ENCODE data around the gene ANAPC1.
"Not testable (repeated sequence)": the region's sequence is repeated elsewhere in the genome, so short reads cannot be mapped to it uniquely, and the experiment has no call there.

The ANAPC1 gene

DNA sequence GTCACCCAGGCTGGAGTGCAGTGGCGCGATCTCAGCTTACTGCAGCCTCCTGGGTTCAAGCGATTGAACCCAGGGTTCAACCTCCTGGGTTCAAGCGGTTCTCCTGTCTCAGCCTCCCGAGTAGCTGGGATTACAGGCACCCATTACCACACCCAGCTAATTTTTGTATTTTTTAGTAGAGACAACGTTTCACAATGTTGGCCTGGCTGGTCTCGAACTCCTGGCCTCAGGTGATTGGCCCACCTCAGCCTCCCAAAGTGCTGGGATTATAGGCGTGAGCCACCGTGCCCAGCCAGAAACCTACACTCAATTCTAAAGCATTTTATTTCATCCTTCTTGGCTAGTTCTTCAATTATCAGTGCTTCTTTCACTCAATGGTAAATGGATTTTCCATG, 21.5 kb upstream of the ANAPC1 start:
- not testable (repeated sequence) for DNase-seq (ENCODE audit: low read depth)

DNA sequence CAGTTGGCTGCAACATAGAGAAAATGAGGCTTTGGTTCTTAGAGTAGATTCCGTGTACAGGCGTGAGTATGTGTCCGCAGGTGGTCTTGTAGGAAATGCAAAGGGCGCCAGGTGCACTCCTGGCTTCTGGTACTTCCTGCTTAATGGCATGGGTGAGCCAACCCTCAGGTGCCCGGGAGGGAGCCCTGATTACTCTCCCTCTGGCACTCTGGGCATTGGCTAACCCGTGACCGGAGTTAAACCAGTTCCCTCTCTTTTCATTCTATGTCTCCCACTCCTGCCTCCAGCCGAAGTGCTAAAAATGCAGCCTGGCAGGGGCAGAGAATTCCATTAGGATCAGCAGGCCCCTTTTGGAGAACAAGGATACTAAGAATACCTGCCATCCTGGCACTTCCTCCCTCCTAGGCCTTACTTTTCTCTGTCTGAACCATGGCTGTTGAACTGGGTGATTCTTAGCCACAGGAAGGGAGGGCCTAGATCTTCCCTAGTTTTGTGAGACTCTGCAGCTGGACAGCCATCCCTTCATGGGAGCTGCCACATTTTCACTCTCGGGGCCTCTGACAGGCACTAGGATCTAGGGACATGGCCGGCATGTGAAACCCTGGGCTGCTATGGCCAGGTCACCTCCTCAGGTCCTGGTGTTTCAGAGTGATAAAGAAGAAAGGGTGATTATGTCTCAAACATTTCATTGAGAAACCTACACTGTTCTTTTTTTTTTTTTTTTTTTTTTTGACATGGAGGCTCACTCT, 20.9 kb upstream of the ANAPC1 start:
- DNase-seq (ENCODE audit: low read depth) = no peak

DNA sequence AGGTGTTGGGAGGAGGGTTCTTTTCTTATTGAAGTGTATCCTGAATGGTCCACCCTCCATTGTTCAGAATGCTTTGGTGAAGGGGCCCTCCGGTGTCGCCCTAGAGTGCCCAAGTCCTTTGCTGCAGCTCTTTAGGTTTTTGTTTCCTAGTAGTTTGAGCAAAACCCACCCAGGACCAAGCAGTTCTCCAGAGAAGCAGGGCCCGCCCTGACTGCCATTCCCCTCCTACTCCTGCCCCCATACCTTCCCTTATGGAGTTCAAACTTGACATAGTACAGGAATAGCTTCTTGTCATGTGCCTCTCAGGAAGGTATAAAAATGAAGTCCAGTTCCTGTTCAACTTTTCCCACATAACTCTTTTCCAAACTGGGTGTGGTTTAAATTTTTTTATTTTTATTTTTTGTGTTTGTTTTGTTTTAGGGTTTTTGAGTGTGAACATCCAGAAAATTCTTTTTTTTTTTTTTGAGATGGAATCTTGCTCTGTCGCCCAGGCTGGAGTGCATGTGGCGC, 20.0 kb upstream of the ANAPC1 start:
- DNase-seq (ENCODE audit: low read depth) = no peak

DNA sequence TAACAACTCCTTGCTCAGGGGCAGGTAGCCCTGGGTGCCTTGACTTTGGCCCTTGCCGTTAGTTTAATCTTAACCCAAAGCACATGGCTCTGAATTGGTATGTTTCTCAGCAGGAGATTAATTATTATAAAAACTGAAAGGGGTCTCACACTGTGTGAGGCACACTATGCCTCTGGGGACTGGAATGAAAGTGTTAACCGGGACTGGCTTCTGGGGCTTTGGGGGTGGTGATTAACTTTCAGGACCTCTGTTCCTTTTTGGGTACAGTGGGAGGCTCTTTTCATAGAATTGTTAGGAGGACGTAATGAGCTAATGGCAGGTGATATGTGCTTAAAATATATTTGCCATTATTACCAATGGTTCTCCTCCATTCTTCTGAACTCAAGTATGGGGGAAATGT, 19.5 kb upstream of the ANAPC1 start:
- DNase-seq (ENCODE audit: low read depth) = no peak

DNA sequence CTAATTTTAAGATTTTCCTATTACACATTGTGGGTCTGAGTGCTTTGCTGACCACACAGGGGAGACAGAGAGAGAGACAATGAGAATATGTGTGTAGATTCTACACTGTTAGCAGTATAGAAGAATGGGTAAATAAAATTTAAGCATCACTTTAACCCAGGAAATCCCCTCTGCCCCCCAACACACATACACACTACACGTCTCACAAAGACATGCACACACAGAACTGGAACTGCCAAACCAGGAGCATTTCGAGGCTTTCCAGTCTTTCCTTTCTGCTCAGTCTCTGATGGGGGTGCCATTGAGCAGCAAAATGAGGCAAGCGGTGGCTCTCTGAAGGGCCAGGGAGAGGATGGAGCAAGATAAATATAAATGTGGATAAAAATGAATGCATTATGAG, 16.9 kb upstream of the ANAPC1 start:
- DNase-seq (ENCODE audit: low read depth) = no peak

DNA sequence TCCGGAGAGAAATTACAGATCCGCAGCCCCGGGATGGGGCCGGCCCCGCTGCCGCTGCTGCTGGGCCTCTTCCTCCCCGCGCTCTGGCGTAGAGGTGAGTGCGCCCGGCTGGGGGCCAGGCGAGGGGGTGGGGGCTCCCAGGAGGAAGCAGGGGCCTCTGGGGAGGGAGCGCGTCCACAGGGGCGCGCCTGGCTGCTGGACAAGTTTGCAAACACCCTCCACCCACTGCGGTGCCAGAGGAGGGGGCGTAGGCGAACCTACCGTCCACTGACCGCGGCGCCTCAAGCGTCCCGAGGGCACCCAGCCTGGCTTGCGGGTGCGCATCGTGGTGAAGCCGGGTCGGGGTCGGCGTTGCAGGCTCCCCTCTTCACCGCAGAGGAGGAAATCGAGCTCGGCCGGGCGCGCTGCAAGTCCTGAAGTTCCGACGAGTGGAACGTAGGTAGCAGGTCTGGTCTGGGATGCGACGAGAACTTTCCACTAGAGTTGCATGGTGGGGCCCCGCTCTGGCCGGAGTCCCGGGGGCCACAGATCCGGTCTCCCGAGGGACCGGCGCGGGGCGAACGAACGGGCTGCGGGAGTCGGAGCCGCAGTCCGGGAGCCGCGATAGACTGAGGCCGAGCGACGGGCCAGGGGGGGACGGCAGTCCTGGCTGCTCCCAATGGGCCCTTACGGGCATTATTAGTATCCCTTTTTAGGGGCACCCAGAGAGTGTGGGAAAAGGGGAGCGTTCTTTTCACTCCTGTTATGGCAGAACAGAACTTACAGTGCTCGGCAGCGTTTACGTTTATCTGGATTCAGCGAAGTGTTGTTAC, 14.9 kb upstream of the ANAPC1 start:
- DNase-seq (ENCODE audit: low read depth) = peak; percentile 1

DNA sequence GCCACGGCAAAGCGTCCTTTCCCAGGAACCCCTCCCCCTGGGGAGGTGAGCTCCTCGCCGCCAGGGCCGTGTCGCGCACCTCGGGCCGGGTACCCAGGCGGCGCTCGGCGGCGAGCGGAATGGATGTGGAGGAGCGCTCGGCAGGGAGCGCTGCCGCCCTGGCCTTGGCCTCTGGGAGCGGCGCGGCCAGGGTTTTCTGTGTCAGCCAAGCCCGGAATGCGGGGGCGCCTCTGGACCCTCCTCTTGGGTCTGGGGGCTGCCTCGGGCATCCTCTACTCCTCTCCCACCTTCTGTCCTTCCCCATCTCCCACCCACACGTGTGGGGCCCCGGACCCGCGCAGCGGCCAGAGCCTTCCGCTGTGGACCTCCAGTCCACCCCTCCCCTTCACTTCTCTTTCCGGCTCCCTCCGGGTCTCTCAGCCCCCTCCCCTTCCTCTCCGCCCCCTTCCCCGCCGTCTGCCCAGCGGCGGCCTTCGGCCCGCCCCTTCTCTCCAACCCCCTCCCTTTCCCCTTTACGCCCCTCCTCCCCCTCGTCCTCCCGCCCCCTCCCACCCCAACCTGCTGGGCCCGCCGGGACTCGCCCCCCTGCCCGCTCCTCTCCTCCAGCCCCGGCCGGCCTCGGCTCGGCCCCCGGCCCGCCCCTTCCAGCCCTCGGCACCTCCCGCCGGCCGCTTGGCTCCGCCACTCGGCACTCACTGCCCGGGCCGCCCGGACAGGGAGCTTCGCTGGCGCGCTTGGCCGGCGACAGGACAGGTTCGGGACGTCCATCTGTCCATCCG, 14.1 kb upstream of the ANAPC1 start, which contains the start of gene MERTK:
MERTK (plus strand) TSS at position 684 of the 779 bp plus-strand sequence. CDS start 129 bp downstream, outside the sequence.
- DNase-seq (ENCODE audit: low read depth) = peak; percentile 22

DNA sequence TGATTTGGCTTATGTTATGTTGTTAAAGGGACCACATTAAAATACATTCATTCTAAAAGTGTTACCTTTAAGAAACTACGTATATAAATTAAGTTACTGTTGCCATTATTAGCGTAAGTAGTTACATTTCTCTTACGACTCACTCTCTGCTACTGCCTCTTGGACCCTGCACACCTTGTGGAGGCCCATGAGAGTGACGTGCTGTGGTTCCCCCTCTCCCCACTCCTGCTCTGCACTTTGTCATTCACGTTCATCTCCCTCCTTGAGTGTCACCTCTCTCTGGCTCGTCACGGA, 13.6 kb upstream of the ANAPC1 start:
- DNase-seq (ENCODE audit: low read depth) = no peak

DNA sequence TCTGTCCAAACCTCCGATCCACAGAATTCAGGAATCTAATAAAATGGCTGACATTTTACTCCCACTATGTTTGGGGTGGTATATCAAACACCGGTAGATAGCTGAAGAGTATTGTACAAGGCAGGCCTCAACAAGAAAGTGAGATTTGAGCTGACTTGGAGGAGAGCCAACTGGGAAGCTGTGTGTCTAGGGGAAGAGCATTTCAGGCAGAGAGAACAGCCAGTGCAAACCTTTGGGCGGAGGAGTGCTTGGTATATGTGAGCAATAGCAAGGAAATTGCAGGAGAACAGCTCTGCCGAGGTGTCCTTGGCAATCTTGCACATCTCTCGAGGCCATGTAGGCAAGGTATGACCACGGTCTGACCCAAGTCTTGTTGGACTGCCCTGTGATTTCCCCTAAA, 12.6 kb upstream of the ANAPC1 start:
- DNase-seq (ENCODE audit: low read depth) = no peak

DNA sequence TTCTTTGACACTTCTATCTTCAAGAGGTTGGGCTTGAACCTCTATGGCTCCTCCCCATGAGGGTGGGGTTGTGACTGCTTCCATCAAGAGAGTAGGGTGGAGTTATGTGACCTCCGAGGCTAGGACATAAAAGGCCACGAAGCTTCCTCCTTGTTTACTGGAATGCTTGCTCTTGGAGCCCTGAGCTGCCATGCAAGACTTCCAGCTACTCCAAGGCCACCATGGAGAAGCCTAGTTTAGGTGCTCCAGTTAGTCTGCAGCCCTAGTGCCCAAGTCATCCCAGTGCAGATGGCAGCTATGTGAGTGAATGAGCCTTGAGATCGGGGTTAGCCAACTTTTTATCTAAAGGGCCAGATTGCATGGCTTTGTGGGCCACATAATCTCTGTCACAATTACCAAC, 12.0 kb upstream of the ANAPC1 start:
- DNase-seq (ENCODE audit: low read depth) = no peak

DNA sequence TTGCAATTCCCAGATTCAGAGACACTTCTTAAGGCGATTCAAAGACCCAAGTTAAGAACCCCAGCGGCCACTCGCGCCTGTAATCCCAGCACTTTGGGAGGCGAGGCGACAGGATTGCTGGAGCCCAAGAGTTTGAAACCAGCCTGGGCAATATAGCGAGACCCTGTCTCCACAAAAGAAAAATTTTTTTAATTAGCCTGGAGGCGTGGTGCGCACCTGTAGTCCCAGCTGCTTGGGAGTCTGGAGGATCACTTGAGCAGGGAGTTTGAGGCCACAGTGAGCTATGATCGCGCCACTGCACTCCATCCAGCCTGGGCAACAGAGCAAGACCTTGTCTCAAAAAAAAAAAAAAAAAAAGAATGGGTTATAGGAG, 585 bp upstream of the ANAPC1 start:
- no peak for DNase-seq (ENCODE audit: low read depth)

DNA sequence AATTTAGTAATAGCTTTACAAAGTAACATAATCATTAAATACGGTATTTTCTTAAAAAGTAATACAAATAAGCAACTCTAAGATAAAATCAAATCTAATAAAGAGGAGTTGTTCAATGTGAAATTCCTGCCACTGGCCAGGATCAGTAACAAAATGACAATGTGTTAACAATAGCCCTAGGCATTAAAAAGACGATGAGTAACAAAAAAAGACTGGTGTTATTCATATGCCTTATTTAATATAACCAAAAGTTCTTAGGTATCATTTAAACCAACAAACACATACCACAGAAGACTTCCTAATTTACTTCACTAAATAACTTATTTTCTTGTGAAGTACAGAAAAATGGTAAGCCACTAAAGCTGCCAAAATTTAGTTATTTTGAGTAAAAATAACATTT, 11.2 kb downstream of the ANAPC1 start:
- not testable (repeated sequence) for DNase-seq (ENCODE audit: low read depth)

DNA sequence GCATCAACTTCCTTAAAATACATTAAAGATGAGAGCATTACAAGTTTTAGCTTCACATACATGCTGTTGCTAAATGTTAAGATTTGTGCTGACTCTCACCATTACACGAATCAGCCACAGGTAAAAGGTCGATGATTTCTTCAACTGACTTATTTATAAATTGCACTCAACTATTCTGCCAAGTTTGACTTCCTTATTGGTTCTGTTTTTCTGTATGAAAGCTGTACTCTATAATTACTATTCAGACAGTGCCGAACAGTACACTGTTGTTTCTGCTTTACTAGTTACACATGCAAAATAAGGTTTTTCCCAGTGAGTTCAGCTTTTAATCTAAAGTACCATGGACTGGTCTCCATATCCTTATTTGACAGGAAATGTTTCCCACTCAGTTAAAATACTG, 18.9 kb downstream of the ANAPC1 start:
- not testable (repeated sequence) for DNase-seq (ENCODE audit: low read depth)

DNA sequence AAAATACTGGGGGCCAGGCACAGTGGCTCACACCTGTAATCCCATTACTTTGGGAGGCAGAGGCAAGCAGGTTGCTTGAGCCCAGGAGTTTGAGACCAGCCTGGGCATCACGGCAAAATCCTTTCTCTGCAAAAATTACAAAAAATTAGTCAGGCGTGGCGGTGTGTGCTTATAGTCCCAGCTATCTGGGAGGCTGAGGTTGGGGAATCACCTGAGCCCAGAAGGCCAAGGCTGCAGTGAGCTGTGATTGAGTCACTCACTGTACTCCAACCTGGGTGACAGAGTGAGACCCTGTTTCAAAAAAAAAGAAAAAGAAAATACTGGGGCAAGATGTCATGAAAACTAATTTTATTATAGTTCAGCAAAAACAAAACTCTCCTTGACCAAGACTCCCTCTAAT, 24.0 kb downstream of the ANAPC1 start:
- not testable (repeated sequence) for DNase-seq (ENCODE audit: low read depth)

DNA sequence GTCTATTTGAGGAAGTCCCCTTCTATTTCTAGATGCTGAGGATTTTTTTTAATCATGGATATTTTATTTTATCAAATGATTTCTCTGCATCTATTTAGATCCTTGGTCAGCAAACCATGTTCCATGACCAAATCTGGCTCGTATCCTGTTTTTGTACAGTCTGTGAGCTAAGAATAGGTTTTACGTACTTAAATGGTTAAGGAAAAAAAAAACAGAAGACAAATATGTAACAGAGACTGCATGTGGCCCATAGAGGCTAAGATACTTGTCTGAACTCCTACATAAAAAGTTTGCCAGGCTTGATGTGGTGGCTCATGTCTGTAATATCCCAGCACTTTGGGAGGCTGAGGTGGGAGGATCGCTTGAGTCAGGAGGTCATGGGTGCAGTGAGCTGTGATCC, 31.4 kb downstream of the ANAPC1 start:
- not testable (repeated sequence) for DNase-seq (ENCODE audit: low read depth)

DNA sequence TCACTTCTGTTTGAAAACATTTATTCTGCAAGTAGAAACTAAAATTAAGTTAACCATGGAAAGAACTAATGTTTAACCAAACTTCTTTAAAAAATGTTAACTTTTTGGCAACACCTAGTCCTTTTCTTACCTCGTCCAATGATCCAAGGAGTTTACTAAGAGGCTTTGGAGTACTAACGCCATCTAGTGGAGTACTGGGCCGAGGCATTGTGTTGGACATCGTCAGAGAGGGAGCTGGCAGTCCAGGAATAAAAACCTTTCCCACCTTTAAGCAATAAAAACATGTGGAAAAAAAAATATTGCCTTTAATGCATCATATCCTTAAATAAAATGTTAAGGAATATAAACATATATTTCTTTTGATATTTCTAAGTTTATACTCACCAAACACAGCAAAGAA, 33.3 kb downstream of the ANAPC1 start:
- not testable (repeated sequence) for DNase-seq (ENCODE audit: low read depth)

DNA sequence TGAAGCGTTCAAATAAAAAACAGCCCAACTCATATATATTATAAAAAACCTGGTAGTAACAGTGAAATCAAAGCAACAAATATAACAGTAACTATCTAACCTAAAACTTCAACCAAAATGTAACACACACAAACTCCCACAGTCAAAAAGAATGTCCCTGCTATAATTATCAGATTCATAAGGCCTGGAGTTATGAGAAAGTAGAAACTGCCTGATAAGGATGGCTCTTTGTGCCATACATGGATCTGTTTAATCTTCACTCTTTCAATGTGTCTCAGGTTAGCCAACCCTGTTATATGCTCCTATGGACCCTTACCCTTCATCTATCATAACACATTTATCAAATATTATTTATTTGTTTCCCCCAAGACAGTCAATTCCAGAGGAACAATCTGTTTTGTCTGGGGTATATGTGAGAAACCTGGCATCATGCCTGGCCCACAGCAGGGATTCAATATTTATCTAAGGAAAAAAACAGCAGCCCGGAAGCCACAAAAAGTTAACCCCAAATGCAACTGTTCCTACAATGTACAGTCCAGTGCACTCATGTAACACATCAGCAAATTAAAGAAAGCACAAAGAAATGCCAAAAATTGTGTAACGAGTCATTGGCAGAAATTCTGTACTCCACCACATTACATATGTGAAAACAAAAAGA, 44.2 kb downstream of the ANAPC1 start:
- DNase-seq (ENCODE audit: low read depth) = not testable (repeated sequence)

DNA sequence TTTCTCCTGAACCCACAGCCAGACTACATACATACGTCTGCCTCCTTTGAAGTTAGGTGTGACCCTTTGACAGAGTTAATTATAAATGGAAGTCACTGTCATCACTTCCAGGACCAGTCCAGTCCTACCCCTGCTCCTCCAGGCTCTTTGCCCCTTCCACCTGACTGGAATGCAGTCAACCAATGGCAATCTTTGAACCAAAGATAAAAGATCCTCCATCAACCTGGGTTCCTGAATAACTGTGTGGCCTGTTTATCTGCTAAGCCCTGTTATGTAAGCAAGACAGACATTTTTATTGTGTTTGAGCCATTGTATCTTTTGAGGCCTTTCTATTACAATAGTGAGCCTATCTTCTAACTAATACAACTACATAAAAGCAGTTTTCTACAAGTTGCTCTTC, 45.0 kb downstream of the ANAPC1 start:
- DNase-seq (ENCODE audit: low read depth) = not testable (repeated sequence)

DNA sequence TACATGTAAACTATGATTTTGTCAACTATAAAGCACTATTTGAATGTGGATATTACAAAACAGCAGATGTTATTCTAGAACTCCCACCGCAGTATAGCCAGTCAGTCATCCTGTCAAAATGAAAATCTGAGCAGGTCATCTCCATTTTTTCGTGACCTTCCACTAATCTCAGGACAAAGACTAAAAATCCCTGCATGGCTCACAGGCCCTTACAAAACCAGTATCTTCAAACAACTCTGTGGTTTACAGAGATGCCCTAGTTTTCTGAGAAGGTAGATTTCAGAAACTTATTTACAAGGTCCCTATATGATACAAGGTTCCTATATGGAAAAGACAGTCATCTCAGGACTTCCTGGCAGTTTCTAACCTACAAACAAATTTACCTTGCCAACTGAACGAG, 49.8 kb downstream of the ANAPC1 start:
- not testable (repeated sequence) for DNase-seq (ENCODE audit: low read depth)

DNA sequence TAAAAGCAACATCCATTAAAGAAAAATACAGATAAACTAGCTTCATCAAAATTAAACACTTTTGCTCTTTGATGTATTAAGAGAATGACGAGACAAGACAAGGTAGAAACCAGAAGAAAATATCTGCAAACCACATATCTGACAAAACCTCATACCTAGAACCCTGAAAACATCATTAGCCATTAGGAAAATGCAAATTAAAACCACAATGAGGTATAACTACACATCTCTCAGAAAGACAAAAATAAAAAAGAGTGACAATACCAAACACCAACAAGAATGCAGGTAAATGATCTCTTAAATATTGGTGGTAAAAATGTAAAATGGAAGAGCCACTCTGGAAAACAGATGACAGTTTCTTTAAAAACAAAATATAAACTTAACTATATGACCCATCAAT, 53.5 kb downstream of the ANAPC1 start:
- not testable (repeated sequence) for DNase-seq (ENCODE audit: low read depth)

DNA sequence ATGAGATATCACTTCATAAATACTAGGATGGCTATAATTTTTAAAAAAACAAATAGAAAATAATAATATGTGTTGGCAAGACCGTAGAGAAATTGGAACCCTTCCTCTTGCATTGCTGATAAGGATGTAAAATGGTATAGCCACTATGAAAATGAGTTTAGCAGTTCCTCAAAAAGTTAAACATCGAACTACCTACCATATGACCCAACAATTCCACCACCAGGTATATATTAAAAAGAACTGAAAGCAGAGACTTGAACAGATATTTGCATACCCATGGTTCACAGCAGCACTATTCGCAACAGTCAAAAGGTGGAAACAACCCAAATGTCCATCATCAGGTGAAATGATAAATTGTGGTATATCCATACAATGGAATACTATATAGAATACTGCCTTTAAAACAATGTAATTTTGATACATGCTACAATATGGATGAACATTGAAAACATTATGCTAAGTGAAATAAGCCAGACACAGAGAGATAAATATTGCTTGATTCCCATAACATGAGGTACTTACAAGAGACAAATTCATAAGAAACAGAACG, 55.7 kb downstream of the ANAPC1 start:
- DNase-seq (ENCODE audit: low read depth) = not testable (repeated sequence)

All from activated T-helper 1 cell treated with Interleukin-2 at 50 U/mL for 16 hours (primary cell).